Activated T-cell treated with anti-CD3 and anti-CD28 coated beads, Interleukin-2, amount 50 U/mL, for 1 hour (primary cell): ENCODE data around the gene NPB.

Experiments used
- DNase-seq: peaks from one replicate; pipeline ENCODE4 v3.0.0-alpha.2; 2020

NPB gene

DNA sequence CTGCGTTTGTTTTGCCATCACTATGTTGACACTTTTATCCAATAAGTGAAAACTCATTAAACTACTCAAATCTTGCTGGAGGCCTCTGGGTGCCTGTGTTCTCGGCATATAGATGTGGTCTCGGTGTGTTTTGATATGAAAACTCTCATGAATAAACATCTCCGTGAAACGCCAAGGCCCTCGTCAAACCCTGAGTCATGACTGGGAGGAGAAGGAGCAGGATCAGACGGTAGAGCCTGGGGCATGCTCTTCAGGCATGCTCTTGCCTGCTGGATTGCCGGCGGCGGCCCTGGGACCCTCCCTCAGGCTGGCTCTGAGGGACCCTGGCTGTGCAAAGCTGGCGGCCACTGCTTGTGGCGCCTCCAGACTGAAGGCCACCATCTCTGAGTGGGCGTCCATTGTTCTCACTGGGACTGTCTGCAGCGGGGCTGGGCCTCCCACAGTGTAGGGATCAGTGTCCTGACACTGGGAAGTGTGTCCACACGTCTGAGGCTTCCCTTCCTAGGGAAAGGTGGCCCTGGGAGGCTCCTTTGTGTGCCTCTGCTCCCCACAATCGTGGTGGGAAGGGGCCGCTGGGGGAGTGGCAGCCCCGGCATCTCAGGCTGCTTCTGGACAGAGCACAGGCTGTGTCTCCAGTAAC, 1.7 kb upstream of the NPB start:
- DNase-seq = no peak

DNA sequence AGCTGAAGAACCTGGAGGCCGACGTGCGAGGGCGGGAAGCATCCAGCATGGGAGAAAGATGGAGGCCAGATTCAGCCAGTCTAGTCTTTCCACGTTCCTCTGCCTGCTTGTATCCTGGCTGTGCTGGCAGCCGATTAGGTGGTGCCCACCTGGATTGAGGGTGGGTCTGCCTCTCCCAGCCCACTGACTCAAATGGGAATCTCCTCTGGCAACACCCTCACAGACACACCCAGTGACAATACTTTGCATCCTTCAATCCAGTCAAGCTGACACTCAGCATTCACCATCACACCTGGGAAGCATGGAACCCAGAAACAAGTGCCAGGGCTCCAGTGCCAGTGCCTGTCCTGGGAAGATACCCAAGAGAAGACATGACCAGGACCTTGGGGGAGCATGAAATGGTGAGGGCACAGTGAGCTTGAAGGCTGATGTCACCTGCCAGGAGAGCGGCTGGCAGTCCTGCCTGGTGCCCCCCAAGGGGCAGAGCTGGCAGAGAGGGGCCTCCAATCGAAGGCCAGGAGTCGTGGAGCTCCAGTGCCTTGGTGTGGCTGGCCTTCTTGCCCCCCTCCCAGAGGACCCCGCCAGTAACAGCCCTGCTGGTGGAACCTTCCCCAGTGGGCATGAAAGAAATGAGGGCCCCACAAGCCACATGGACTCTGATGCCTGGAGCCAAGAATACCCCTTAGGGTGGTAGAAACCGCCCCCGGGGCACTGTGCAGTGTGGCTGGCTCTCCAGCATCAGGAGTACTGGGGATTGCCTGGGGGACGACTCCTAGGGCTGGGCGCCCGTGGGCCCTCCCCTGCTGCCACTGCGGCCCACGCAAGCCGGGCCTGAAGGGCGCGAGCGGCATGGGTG, 643 bp upstream of the NPB start:
- no peak for DNase-seq

DNA sequence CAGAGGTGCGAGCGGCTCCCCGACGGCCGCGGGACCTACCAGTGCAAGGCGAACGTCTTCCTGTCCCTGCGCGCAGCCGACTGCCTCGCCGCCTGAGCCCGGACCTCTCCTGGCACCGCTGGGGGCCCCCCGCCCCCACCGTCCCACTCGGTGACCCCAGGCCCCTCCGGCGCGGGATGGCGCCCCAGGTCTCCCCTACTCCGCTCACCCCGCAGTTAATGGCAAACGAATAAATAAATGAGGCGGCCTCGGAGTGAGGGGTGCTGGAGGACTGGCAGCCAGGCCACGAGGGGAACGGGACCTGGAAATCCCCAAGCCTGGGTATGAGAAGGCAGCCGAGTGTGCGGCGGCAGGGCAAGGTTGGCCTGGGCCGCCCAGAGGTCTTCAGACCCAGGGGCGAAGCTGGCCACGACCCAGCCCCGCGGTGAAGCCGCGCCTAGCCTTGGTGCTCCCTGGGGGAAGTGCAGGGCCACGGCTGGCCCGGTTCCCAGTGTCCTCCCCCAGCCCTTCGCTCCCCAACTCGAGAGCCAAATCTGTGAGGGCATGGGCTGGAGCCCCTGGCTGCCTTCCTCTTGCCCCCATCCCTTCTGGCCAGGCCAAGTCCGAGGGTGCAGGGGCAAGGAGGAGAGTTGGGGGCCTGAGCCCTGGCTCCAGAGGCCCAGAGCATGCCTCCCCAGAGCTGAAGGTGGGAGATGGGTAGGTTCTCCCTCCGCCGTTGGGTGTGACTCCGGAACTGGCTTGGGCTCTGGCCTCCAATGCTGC, 796 bp downstream of the NPB start:
- DNase-seq = no peak

DNA sequence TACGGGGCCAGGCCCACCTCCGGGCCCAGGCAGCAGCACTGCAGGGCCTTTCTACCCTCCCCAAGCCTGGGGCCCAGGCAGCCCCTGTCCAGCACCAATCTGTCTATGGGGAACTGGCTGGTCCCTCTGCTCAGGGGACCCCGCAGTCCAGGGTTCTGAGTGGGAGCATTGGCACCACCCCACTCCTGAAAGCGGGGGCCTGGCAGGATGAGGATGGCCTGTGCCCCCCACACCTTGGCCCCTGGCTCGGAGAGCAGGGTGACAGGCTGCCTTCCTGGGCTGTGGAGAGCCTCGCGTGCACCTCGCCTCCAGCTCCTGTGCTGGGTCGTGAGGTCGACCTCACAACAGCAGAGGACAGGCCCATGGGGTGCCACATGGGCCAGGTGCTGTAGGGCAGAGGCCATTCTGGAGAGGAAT, 1.4 kb downstream of the NPB start:
- DNase-seq = no peak

DNA sequence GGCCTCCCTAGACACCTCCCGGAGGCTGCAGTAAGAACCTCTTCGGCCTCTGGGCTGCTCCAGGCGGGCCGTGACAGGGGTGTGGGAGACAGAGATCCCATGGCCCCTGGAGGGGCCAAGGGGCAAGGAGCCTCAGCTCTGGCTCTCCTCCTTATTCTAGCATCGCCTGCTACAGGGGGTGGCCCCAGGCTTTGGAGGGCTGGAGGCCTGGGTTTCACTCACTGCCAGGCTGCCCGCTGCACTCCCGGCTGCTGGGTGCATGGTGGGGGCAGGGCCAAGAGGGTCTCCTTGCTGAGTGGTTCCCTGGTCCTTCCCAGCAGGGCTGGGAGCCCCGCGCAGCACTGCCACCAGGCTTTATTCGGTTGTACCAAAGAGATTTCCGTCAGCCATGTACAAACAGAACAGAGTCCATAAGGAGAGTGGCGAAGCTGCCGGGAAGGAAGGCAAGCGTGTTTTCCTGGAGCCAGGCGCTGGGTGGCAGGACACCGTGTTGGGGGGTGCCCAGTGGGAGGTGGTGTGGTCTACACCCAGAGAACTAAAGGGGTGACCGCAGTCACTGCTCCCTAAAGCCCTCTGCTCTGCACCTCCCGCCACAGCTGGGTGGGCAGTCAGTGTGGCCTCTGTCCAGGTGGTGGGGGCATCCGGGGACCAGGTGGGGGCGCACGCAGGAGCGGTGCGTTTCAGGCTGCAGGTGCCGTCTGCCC, 2.0 kb downstream of the NPB start:
- no peak for DNase-seq

DNA sequence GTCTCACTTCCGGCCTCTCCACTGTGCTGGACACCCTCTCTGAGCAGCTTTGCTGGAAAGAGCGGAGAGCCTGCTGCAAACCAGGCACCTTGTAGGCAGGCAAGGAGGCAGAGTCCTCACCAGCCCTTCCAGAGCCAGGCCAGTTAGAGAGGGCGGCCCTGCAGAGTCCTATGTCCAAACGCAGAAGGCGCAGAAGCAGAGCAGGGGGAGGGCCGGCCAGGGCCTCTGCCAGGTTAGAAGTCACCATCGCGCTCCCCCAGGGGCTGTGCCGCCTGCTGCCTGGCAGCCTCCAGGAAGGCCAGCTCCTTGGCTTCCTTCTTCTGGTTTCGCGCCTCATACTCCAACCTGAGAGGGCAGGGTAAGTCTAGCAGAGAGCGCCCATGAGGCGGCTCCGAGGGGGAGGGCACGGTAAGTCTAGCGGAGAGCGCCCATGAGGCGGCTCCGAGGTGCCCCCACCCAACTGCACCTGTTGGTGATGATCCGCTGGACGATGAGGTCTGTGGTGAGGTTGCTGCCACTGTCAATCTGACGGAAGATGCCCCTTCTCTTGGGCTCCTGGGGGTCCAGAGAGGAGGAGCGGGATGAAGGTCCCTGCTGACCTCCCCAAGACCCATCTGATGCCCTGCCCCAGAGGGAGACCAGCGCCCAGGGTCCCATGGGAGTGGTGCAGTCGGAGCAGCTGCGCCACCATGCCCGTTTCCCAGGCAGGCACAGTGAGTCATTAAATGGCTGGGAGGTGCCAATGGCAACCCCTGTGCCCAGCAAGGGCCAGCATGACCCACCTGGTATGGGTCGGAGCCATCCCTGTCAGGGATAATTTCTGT, 2.8 kb downstream of the NPB start:
- no peak for DNase-seq

DNA sequence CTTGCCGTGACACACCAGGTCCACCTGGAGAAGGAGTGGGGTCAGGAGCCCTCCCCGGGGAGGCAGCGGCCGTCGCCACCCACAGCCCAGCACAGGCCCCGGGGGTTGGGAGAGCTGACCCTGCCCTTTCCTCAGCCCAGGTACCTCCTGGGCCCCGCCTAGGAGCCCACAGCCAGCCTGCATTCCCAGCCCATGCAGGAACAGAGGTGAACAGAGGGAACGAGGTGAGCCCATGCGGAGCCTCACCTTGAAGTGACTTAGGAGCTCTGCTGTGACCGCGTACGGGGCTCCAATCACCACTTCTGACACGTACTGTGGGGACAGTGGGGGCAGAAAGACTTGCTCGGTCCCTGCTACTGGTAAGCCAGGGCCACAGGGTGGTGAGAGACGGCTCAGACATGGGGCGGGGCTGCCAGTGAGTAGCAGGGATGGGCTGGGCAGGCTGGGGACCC, 3.4 kb downstream of the NPB start:
- no peak for DNase-seq

DNA sequence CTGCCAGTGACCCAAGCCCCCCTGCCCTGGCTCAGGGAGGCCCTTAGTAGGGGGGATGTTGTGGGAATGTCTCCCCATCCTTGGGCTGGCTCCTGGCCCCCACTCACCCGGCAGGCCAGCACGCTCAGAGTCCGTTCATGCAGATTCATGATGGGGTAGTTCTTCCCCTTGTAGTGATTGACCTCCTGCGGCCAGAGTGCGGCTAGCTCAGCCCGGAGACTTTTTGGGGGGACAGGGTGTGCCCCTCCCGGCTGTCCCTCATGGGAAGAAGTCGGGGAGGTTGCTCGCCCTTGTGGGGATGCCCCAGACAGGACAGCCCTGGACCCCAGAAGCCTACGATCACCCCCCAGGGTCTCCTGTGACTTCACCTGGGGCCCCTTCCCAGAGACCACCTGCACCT, 4.0 kb downstream of the NPB start:
- no peak for DNase-seq

DNA sequence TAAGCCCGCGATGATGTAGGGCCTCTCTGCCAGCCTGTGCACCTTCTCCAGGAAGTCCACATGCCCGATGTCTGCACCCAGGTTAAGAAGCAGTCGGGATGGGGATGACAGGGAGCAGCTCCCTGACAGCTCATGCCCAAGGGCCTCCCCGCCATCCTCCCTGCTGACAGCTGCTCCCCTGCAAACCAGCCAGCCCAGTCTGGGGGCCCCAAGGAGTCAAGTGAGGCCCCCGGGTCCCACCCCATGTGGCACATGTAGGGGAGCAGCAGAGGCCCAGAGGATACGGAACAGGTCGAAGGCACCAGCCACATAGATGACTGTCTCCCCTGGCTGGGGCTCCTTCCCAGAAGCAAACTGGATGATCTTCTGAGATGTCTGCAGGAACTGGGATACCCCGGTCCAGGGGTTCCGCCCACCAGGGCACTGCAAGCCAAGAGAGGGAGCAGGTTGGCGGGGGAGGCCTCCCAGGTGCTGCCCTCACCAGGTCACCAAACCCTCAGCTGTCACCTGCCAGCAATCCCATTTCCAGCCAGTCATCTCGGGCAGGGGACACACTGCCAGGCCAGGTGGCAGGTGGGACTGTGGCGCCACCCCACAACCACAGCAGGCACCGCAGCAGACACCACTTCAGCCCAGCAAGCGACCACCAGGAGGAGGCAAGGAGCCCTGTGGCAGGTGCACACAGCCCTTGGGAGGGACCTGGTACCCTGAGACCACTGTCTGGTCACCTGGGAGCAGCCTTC, 4.6 kb downstream of the NPB start:
- DNase-seq = no peak

DNA sequence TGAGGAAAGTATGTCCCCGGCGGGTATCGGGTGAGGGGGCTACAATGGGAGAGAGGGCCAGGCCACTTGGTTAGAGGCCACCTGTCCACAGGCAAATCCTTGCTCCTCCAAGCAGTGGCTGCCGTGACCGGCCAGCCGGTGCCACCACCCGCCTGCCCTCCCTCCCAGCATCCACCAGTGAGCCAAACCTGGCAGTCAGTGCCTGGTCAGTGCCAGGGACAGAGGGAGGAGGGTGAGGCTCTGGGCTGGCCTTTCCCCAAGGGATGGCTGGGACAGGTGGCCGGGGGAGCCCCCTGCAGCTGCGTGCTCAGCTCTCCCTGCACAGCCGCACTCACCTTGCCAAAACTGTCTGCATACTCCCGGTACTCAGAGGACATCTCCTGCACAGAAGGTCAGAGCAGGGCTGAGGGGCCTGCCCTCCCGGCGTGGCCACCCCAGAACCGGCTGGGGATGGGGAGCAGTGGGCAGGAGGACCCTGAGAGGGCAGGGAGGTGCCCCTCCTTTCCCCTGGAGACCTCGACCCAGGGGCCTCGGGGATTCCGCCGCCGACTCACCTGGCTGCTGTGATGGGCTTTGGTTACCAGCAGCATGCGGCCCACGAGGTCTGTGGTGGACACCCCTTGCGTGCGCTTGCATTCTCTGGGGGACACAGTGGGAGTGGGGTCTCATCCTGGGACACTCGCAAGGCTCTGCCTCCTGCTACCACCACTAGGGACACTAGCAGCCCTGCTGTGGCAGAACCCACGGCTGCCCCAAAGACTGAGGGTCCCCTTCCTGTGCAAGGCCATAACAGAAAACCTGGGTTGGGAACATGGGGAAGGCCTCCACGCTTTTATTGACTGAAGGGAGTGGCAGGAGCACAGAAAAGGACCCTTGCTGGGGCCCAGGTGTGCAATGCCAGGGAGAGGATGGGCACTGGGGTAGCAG, 5.4 kb downstream of the NPB start:
- no peak for DNase-seq

DNA sequence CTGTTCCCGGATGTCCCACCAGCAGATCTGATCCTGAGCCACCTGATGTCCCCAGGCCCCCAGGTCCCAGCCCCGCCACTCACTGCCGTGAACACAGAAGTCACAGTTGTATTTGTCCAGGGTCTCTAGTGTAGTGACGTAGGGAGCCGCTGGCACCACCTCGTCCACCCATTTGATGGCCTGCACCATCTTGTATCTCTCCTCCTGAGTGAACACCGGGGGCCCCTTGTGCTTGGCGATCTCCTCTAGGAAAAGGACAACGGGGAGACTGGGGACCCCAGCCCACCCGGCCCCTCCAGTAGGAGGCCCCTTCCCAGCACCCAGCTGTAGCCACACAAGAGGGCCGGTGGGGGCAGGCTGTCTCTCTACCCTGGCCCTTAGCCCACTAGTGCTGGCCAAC, 6.8 kb downstream of the NPB start:
- no peak for DNase-seq

DNA sequence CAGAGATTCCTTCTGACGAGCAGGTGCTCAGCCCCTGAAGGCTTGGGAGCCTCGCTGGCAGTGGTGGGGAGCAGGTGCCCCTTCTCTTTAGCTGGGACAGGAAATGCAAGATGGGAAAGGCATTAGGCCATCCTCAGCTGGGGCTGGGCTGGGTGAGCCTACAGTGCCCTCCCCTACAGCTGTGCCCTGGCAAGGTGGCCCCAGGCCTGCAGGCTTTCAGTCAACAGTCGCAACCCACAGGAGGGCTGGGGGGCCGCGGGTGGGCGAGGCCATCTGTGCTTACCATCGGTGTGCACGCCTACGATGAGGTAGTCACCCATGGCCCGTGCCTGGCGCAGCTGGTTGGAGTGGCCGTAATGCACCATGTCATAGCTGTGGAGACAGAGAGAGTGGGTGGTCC, 7.2 kb downstream of the NPB start:
- no peak for DNase-seq

DNA sequence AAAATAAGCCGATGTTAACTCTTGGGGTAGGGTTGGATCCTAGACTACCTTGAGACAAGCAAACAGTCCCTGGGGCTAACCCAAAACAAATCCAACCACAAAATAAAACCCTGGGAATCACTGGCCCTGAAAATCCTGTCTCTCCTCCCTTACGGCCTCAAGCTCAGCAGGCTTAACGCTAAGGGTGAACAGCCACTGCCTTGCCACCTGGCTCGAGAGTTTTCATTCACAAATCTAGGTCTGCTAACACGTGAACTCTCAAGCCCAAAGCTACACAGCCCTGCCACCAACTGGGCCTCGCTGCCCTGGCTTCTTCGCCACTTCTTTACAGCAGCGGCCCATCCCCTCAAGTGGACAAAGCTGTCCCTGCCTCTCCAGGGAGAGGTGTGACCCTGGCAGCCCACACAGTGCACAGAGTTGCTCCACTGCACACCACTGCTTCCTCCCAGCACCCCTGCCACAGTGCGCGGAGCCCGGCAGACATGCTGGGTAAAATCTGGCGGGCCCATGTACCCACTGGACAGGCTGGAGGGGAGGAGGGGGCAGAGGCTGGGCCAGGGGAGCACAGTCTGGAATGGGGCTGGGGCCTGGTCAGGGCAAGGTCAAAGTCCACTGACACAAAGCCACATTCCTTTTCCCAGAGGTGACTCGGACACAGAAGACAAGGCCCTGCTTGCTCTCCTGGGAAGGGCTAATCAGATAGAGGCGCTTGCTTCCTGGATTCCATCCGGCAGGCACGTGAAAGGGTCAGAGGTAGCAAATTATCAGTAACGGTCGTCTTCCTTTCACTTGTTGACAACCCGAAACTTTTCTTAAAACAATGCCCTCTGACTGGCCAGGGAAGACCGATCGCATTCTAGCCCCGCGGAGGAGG, 8.2 kb downstream of the NPB start:
- no peak for DNase-seq

DNA sequence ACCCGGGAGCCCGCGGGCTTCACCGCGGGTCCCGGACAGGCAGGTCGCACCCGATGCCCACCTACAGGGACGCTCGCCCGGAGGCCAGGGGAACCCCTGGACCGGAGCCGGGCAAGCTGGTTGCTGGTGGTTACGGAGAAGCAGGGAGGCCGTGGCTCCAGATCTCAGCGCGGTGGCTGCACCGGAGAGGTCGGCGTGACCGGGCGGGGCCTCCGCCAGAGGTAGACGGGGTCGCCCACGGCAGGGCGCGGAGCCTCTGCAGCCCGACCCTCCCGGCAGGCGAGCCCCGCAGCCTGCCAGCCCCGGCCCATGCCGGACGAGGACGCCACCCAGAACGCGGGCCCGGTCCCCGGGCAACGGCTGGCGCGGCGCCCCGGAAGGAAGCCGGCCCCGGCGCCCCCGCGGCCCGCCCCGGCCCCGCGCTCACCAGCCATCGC, 8.8 kb downstream of the NPB start:
- no peak for DNase-seq

DNA sequence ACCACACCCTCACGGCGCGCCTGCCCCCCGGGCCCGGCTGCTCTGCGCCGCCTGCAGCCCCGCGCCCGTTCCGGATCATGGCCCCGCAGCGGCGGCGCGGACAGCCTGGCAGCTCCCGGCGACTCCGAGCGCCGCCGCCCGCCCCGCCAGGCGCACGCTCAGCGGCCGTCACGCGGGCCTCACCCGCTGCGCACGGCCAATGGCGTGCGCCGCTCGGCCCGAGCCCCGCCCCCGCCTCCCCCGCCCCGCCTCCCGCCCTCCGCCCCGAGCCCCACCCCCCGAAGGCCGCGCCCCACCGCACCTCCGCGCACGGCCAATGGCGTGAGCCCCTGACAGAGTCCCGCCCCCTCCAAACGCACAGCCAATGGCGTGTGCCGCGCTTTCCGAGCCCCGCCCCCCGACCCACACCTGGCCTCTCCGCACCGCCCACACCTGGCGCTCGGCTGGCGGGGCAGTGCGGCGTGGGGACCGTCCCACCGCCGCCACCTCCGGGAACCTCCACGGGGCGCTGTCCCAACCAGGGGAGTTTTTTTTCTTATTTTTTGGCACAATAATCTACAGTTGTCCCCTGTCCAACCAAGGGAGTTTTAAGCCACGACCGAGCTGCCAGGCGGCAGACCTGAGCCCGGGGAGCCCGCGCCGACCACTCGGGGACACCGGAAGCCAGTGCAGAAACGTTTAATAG, 9.4 kb downstream of the NPB start, which contains the start of gene PCYT2:
TSS of gene PCYT2 (minus strand) at position 123 of the 685 bp plus-strand sequence. CDS start at position 79, 44 bp downstream.
- peak; percentile 91 for DNase-seq

DNA sequence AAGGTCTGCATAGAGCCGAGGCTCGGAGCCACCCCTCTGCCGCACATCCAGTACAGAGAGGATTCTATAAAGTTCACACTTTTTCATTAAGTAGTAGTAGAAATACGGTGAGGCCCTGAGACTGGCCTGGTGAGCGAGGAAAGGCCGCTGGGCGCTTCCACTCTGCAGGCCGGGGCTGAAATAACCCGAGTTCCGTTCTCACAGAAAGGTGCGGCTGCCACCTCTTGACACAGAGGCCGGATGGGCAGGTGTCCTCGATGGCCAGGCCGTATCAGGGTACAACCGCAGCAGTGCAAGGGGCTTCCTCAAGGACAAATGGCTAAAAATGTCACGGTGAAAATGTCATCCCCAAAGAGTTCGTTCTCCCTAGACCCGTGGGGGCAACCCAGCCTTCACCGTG, 9.9 kb downstream of the NPB start:
- DNase-seq = no peak

DNA sequence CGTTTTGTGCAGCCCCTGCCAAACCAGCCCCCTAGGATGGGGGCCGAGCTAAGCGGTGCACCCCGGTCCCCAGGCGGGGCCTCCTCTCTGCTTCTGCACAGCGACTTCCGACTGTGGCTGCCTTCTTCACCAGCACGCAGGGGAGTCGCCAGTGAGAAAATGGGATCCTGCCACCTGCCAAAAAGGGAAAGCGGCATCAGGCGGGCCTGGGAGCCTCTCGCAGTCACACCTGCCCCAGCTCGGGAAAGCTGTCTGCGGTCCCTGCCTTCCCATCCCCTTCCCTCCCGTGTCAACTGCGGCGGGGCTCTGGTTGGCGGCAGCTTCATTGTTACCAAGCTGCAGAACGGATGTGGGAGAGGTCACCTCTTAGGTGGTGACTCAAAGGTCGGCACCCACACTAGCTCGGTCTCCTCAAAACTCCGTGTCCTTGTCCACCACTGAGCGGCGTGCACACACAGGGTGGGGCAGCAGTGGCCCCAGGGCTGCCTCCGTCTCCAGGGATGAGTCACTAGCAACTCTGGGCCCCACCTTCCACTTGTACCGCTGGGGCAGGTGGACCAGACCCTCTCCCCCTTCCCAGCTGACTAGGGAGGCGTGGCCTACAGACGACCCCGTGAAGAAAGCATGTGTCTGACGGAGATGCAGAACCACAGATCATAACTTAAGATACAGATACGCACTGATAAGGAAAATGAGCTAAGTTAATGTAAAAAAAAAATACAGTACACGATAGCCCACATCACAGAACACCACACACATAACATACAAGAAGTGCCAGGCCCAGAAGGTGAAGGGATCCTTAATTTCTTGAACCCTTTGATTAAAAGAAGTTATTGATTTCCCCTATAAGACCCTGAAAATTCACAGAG, 10.6 kb downstream of the NPB start:
- DNase-seq = no peak
